ENCODE data around the gene PLEKHH1.

GRCh38 chr14:67533754-67534085 lies 630 bp downstream of the PLEKHH1 start:
- no peak for TF ChIP-seq CTCF (IDR thresholded peaks at IDR 0.05; ENCODE audit: insufficient read depth, low read length, poor library complexity, severe bottlenecking)
- no peak for TF ChIP-seq EZH2phosphoT487 (conservative IDR thresholded peaks at IDR 0.05; ENCODE audit: low read length)

Data from SU-DHL-6 (cell line).